HG03103 (cell line): ENCODE results near the gene ARAP1.

Experiments
- ATAC-seq: cut with Tn5 transposase; IDR thresholded peaks from one replicate; pipeline ENCODE4 v1.9.1; 2021; ENCODE audit warnings: low read depth; ENCODE audit not compliant: unreplicated experiment

ARAP1 gene

DNA sequence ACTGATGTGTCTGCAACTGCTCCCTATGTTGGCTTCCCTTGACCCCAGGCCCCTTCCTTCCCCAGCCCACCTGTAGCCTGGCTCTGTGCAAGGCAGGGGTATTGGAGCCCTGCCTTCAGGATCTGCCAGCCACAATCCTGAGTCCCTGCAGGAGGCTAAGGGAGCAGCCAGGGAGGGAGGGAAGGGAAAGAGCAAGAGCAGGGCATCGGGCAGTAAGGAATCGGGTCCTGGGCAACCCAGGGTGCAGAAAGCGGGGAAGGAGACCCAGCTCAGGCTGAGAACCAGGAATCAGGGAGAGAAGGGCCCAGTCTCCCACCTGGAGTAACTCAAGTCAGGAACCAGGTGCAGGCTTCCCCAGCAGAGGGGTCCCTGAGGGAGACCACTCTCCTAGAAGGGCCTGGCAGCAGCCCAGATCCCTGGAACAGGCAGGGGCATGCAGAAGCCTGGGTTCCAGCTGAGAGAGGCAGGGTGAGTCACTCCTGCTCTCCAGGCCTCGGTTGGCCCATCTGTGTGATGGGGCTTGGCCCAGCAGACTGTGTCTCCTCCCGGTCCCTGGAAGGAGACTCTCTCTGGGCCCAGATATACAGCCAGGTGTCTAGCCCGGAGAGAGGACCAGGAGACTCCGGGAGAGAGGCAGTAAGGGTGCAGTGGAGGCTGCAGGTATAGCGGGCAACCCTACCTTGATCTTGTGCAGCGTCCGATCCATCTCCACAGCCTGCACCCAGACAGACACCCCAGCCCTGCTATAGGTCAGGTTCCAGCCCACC is 28.3 kb upstream of the ARAP1 start:
- ATAC-seq, result no peak

DNA sequence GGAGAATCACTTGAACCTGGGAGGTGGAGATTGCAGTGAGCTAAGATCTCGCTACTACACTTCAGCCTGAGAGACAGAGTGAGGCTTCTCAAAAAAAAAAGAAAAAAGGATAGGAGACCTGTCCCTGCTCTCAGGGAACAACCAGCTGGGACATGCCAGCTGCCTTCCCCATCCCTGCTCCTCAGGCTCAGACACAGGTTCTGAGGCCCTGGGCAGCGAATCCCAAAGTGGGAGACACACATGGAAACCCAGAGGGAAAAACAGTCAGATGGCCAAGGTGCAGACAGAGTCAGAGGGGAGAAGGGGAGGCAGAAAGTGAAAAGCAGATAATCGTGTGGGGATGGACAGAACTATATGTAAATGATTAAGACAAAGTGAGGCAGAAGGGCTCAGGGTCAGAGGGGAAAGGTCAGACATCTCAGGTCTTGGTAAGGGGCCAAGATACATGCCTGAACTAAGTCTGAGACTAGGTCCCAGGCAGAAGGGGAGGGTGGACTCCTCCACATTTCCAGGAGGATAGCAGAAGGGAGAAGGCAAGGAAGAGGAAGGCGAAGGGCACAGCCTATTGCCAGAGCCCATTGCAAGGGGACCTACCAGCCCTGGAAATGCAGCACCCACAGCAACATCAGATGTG is 27.4 kb upstream of the ARAP1 start:
- ATAC-seq, result no peak

DNA sequence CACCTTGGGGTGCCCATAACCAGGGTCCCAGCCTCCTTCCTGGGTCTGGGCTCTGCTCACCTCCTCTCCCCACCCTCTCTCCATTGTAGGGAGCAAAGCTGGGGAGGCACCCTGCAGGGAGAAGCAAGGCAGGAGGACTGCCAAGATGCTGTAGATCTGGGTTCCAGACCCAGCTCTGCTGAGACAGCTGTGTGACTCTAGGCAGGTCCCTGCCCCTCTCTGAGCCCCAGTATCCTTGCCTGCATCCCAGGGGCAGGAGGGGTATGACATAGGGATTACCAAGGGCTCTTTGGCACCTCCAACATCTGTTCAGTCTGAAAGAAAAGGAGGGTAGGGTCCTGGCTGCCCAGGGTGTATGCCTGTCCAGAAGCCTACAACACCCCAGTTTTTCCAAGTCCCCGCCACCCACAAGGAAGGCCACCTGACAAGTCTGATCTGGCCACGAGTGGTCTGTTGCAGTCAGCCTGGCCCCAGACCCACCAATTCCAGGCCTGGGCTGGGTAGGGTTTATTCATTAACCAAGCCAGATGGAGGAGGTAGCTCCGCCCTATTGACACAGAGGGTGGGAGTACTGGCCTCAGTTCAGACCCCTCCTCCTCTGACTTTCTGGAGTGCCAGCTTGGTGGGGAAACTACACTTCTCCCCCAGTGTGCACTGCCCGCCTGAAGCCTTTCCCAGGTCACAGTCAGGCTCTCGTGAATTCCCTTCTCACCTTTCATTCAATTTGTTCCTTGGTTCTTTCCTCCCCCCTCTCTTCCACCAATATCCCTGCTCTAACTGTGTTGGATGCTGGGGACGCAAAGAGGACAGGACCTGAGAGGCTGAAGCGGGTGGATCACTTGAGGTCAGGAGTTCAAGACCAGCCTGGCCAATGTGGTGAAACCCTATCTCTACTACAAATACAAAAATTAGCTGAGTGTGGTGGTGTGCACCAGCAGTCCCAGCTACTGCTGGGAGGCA is 26.6 kb upstream of the ARAP1 start:
- no peak for ATAC-seq

DNA sequence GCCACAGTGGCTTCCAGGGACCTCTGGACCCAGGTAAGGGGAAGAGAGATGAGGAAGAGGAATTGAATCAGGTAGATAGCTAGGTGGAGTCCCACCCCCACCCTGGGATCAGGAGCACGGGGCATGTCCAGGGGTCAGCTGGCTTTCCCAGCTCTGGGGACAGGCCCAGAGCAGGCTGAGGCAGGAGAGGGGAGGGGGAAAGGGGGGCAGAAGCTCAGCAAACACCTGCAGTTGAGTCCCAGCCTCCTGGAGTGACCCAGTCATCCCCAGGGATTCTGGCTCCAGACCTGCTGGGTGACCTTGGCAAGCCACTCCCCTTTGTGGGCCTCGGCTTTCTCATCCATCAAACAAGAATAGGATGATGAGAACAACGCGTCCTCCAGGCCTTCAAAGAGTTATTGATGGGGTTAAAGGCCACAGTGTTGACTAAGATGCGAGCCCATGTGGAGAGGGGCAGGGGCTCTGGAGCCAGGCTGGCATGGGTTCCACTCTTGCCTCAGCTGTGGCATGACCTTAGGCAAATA is 25.6 kb upstream of the ARAP1 start:
- ATAC-seq, result no peak

DNA sequence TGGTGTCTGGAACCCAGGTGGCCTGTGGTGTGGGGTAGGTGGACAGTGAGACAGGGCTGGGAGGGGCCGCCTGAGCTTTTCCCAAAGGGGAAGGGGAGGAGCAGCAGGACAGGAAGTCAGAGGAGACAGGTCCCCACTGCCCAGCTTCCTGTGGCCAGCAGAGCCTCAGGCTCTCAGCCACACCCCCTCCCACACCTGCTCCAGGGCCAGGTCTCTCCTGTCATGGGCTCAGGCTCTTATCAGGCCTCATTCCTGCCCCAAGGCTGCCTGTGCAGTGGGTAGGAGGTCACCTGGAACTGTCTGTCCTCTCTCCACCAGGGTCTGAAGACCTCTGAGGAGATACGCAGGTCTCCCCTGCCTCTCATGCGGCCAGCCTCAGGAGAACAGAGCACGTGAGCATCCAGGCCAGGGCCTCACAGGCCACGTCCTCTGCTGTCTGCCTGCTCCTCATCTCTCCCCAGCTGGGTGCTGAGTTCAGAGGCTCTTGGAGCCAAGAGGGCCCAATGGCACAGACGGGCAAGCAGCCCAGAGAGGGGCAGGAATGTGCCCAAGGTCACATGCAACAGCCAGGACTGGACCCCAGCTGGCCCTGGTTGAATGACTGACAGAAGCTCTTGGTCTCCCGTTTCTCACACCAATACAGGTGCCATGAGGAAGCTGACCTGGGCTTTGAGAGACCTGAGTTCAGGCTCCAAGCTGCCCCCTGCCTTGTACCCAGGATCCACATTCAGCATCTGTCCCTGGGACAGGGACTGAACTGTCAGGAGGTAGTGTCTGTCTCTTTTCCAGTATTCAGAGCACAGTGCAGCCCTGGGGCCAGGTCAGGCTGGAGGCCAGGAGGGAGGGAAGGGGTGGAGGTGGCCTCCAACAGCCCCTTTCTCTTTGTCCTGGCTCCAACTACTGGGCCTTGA is 24.9 kb upstream of the ARAP1 start:
- no peak for ATAC-seq

DNA sequence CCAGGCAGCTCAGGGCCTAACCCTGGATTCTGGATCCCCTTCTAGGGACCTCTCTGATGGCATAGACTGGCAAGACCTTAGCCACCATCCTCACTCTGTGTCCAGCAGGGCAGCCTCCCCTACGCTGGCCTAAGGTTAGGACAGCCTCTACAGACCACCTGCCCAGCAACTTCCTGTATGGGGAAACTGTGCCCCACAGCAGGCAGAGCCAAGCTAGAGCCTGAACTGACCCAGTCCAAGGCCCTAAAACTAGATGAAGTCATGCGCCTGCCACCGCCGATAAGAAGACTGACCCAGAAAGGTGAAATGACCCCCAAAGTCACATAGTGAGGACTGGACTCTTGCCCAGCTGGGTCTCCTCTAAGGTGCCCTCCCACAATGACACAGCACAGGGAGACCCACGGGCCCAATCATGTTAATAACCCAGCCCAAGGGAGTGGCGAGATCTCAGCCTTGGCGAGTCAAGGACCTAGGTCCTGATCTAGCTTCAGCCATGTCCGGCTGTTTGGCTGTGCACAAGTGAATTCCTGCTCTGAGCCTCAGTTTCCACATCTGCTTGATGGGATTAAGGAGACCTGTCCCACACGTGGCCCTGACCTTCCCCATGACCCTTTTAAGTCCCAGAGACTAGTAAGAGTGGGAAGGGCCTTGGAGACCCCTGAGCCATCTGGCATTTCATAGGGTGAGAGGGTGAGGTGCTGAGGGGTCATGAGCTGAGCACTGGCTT is 24.1 kb upstream of the ARAP1 start:
- ATAC-seq, result no peak

DNA sequence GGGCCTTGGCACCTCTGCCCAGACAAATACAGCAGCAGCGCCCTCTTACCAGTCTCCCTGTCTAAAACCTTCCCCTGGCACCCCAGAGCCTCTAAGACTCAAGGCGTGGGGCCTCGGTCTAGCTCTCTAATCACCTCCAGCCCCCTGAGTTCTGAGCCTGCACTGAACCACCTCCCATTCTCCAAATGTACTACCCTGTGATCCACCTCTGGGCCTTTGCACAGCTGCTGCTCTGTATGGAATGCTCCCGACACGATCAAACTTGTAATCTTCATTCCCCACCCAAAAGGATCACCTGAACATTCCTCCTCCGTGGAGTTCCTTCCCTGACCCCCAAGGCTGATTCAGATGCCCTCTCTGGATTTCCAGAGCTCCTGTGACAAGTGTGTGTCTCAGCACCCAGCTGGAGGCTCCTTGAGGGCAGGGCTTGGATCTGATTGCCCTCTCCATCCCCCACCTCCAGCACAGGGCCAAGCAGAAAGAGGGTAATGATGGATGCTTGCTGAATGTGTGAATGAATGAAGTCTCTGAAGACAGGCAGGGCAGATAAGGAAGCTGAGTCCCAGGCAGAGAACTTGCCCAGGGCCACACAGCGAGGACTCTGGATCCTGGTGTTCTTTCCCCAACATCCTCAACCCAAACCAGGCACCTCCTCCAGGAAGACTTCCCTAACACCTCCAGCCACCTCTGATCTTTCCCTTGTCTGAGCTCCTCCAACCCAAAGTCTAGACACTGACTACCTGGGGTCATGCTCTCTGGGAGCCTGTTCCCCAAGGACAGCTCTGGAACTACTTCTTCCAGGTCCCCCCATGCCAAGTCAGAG is 23.3 kb upstream of the ARAP1 start:
- ATAC-seq, result no peak

DNA sequence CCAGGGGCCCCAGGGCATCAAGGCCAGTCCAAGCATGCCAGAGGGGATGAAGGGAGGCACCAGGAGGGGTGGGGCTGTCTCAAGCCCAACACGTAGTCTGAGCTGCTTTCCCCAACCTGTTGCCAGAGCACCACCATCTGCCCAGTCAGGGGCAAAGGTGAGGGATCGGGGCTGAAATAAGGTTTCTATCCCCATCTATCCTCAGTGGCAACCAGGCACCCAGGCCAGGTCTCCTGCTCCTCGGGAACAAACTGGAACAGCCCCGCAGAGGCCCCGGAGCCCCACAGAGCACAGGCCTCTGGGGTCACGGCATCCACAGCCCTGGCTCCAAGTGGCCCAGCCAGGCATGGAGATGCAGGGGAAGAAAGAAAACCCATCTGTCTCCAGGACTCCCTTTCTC is 22.3 kb upstream of the ARAP1 start:
- no peak for ATAC-seq

DNA sequence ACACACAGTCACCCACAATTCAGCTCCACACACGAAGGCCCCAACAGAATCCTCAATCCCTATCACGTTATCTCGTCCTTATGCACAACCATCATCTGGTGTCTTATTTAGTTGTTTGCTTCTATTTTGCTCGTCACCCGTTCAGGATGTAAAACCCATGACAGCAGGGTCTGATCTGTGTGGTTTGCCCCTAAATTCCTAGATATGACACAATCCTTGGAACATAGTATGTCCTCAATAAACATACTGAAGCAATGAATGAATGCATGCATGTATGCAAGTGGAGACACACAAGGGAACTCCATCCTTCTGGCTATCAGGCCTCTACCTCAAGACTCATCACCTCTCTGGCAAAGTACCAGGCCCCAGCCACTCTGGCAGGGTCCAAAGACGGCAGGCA is 21.5 kb upstream of the ARAP1 start:
- no peak for ATAC-seq

DNA sequence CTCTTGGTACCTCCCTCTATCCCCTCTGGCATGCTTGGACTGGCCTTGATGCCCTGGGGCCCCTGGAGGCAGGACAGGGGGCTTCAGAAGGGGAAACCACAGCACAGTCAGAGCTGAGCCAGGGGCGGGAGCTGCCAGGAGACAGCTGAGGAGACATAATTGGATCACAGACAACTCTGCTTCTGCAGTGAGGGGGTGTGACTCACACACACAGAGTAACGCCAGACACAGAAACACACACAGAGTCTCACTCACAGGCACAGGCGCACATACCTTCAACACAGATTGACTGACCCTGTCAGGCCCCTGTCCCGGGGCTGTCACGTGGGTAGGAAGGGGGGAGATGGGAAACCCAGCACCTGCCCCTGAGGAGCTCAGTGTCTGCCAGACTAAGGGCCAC is 21.1 kb upstream of the ARAP1 start:
- ATAC-seq, result no peak

DNA sequence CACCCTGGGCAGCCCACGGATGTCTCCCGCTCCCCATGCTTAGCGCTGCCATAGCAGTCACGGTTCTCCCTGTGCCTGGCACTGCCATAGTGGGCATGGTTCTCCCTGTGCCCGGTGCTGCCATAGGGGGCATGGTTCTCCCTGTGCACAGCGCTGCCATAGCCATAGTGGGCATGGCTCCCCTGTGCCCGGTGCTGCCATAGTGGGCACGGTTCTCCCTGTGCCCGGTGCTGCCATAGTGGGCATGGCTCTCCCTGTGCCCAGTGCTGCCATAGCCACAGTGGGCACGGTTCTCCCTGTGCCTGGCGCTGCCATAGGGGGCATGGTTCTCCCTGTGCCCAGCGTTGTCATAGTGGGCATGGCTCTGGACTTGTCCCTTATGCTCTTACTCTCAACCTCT is 19.9 kb upstream of the ARAP1 start:
- ATAC-seq, result no peak

DNA sequence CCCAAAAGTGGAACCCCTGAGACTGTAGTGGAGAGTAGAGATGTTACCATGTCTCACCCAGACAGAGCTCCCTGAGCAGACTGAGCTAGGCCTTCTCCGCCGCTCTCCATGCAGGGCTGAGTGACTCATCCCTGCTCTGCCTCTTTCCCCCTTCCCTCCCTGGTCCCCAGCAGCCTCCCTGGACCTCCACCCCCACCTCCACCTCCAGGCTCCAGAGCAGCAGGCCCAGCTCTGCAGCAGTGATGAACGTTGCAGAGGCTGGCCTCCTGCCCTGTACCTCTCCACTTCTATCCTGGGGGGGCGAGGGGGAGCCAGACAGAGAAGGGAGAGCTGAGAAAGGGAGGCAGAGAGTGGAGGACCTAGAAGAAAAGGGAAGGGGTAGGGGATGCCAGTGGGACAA is 19.3 kb upstream of the ARAP1 start:
- ATAC-seq, result no peak

DNA sequence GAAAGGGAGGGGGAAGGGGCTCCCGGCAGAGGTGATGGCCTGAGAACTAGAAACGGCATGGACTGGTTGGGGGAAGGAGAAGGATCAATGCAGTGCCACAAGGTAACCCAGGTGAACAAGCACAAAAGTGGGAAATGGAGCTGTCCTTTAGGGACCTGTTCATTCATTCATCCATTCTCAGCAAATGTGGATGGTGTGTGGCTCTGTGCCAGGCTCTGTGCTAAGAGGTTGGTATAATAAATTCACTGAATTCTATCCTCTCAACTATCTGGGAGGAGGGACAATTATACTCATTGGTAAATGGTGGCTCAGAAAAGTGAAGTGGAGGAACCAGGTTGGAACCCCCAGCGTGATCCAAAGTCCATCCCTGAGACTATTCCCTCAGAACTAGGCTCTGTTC is 18.6 kb upstream of the ARAP1 start:
- no peak for ATAC-seq

DNA sequence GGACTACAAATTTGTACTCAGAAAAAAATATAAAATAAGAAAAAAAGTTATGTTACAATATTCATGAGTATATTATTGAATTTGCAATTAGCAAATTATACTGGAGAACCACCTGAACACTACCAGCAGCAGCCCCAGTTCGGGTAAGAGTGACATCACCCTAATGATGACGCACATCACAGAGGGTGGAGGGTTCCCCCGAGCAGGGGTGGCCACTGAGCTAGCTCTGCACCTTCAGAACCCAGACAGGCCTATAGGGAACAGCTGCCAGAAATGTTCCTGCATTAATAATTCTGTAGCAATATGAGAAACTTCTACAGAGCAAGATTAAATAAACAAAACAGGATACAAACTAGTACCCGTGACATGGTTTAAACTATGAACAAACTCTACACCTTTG is 17.5 kb upstream of the ARAP1 start:
- ATAC-seq, result no peak

DNA sequence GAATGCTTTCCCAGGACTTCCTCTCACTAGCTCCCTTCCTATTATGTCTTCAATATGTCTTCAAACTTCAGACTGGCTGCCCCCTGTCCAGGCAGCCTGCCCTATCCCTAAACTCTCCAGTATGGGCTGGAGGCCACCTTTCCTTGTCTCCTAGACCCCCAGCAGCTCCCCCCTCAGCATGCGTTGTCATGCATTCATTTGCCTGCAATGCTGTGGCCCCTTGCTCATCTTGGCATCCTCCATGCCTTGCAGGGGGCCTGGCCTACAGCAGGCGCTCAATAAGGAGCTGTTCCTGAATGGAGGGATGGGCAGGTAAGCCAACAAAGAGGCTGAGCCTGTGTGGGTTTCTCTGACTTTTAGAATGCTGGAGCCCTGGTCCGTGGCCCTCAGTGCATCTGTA is 16.4 kb upstream of the ARAP1 start:
- ATAC-seq, result no peak

DNA sequence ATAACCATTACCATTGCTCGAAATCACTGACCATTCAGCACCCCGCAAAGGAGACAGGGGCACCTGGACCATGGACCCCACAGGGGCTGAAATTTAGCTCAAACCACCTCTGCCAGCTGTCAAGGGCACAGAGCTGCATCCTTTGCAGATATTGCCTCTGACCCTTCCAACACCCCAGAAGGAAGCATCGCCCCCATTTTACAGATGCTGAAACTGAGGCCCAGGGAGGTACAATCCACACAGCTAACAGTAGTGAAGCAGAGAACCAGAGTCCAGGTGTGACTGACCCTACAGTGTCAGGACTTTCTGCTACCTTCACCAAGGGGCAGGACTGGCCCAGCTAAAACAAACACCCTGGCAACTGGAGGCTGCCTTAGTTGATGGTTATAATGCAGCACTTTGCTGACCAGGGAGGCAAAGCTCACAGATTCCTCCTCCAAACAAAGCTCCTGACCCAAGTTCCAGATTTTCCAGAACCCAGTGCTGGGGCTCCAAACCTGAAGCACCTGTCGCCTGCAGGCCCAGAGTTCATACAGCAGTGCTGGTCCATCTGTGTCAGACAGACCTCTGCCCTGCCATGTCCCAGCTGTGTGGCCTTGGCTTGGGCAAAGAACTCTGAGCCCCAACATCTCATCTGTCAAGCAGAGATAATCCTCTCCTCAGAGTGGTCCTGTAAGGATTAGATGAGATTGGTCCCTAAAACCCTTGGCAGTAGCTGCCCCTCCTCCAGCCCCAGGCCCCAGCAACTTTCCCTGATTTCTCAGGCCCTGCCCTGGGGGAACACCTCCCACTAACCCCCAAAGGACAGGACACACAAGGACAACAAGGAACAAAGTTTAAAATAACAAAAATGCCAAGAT is 15.2 kb upstream of the ARAP1 start:
- no peak for ATAC-seq

DNA sequence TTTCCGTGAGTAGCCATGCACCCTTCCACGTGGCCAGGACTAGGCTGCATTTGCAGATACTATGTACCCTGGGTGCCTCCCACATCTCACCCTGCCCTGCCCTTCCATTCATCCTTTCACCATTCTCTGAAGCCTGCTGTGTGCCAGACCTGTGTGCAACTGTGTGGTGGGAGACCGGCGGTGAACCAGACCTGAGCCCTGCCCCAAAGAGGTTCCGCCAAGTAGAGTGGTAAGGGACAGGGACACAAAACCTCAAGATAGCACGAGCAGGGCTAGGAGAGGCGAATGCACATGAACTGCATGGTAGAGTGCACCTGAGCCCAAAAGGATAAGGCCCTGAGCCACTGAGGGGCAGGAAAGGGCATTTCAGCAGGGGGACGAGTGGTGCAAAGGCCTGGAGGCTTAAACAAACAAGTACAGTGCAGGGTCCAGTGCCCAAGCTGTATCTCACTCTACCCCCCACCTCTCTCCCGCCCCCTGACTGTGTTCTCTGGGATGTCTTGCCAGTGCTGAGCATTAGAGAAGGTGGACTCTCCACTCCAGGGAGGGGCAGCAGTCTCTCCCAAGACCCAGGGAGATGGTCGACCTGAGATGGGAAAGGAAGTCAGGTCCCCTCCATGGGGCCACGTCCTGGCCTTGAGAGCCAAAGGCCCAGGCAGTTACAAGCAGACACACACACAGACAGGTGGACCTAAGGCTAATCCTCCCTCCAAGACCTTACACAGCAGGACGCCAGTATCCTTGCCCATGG is 14.1 kb upstream of the ARAP1 start:
- ATAC-seq, result no peak
